ENCODE measurements around the gene EPB41L4B.

- no peak for TF ChIP-seq CTCF (conservative IDR thresholded peaks at IDR 0.05; ENCODE audit: low read depth, low read length)
- no peak for TF ChIP-seq FOS (IDR thresholded peaks at IDR 0.05; ENCODE audit: low read depth, low read length)
- TF ChIP-seq SMC3 (IDR thresholded peaks at IDR 0.05; ENCODE audit: low read depth, low read length), result no peak
- no peak for TF ChIP-seq POLR2A (IDR thresholded peaks at IDR 0.05; ENCODE audit: low read depth, low read length)
- no peak for TF ChIP-seq CEBPB (IDR thresholded peaks at IDR 0.05; ENCODE audit: low read depth, low read length)
- TF ChIP-seq MAFK (IDR thresholded peaks at IDR 0.05; ENCODE audit: low read depth, low read length), result no peak
- no peak for TF ChIP-seq BHLHE40 (IDR thresholded peaks at IDR 0.05; ENCODE audit: low read depth, low read length)
- no peak for TF ChIP-seq MAZ (IDR thresholded peaks at IDR 0.05; ENCODE audit: borderline replicate concordance, low read depth, low read length)
- no peak for TF ChIP-seq RCOR1 (IDR thresholded peaks at IDR 0.05; ENCODE audit: insufficient replicate concordance, low read length)
- no peak for TF ChIP-seq RAD21 (IDR thresholded peaks at IDR 0.05; ENCODE audit: low read length)
- TF ChIP-seq ELK1 (IDR thresholded peaks at IDR 0.05; ENCODE audit: borderline replicate concordance, low read depth, low read length), result no peak
- TF ChIP-seq MXI1 (IDR thresholded peaks at IDR 0.05; ENCODE audit: borderline replicate concordance, low read depth, low read length), result no peak
- no peak for TF ChIP-seq USF2 (IDR thresholded peaks at IDR 0.05; ENCODE audit: low read depth, low read length)
Measured at GRCh38 chr9:109186857-109187520, 133.9 kb downstream of the EPB41L4B start.

Measured in IMR-90 (cell line).